Adrenal gland (tissue), 12 donors: Measurements from ENCODE around the gene PARP6. TPM values are rescaled to one million over a fixed set of nuclear protein-coding genes. Genes with fewer than 3 reads are reported as not detected.

Source experiments
- DNase-seq, 7 donors: peaks; one replicate each; pipeline ENCODE4 v3.0.0-alpha.2; 2019 to 2020
- H3K27ac ChIP-seq, 5 donors: fragments of 200-600 bp; sonication (generic) in 4 of 5; 1 replicate in 3 of 5; 2 replicates in 2 of 5; pipeline versions ENCODE4 v1.5.1 to v1.8.0; 2016 to 2020; ENCODE audit warnings: mild to moderate bottlenecking in 1 of 5
- H3K27me3 ChIP-seq: fragments of 200-600 bp; 2 replicates; pipeline ENCODE4 v1.8.0; 2021
- H3K36me3 ChIP-seq, 2 donors: fragments of 200-600 bp; replicated peaks in 1 of 2; 1 replicate in 1 of 2; 2 replicates in 1 of 2; pipeline versions ENCODE4 v1.5.1 to v1.8.0; 2018 to 2022
- H3K4me1 ChIP-seq, 2 donors: fragments of 200-600 bp; replicated peaks in 1 of 2; 1 replicate in 1 of 2; 2 replicates in 1 of 2; pipeline versions ENCODE4 v1.5.1 to v1.8.0; 2018 to 2021
- H3K4me3 ChIP-seq, 4 donors: fragments of 200-600 bp; sonication (generic) in 3 of 4; one replicate each; pipeline ENCODE4 v1.5.1; 2016 to 2018
- H3K9me3 ChIP-seq, 3 donors: fragments of 200-600 bp; sonication (generic) in 1 of 3; replicated peaks in 1 of 3; 1 replicate in 2 of 3; 2 replicates in 1 of 3; pipeline versions ENCODE4 v1.5.1 to v1.8.0; 2016 to 2021
- CTCF ChIP-seq, 6 experiments: fragments of 450-650 bp in 4 of 6; fragments of 200-600 bp in 2 of 6; sonication (generic) in 1 of 6; IDR thresholded peaks; 1 replicate in 5 of 6; 2 replicates in 1 of 6; pipeline versions ENCODE4 v1.5.1 to v1.8.0; 2016 to 2021; ENCODE audit warnings: antibody characterized with exemption in 6 of 6, mild to moderate bottlenecking in 2 of 6, moderate library complexity in 1 of 6
- POLR2A ChIP-seq, 2 donors: fragments of 450-650 bp; IDR thresholded peaks; one replicate each; pipeline ENCODE4 v1.6.1; 2017; ENCODE audit warnings: antibody characterized with exemption in 2 of 2, mild to moderate bottlenecking in 2 of 2, moderate library complexity in 1 of 2
- WGBS, 4 donors: extraction: QIAGEN DNeasy Blood & Tissue Kit in 2 of 4; methylation state at CpG; one replicate each; pipeline versions ENCODE4 v1.1.5 to v1.1.7; 2013 to 2017; 5-methylcytosine and 5-hydroxymethylcytosine counted together
- intact Hi-C, 2 donors: fragments of 100-400 bp; cut with DNase I; formaldehyde crosslinking; loops; one replicate each; pipeline versions ENCODE4 v1.14.1 to v1.15.0; 2022 to 2023
- polyA plus RNA-seq, 3 donors: library from polyadenylated mRNA; stranded (reverse); fragments of 200-250 nt in 2 of 3; fragments of 350-450 nt in 1 of 3; fragmentation: Illumina TruSeq in 1 of 3; extraction: RNeasy Lipid Tissue Mini Kit (QIAGEN cat#74804) in 1 of 3; gene quantifications; one replicate each; pipeline ENCODE4 v1.2.3, GENCODE V29; 2013 to 2014
- total RNA-seq, 9 donors: library from RNA; depleted of rRNA in 4 of 9; stranded (reverse); fragments of >200 nt in 4 of 9; fragments of 120-200 nt in 1 of 9; fragmentation: NEBNext Ultra II Directional in 1 of 9; extraction: Animal tissue kit (Norgen Biotek cat#: 25700) in 1 of 9; gene quantifications; one replicate each; pipeline versions ENCODE4 v1.1.0 to v1.2.4, GENCODE V29; 2013 to 2023
- donor health status: healthy with polysubstance abuse.
- donor health status: Bipolar disorder and iron deficiency.
- donor health status: DM: yes; HTN: yes; CAD: no.
- donor health status: DM: no; HTN: no; CAD: no.
- donor health status: DM: no; HTN: no; CAD: no.
- donor health status: DM: yes; HTN: yes; CAD: no.

The PARP6 gene
- total and polyA plus RNA-seq, 12 donors: 37.4 to 464 (median 72.9) TPM

GRCh38 chr15:72312605-72313447 lies 40.5 kb upstream of the PARP6 start:
- intact Hi-C loops: no loop called here
- DNase-seq: peak; percentile 76 to 92 (median 86)
- H3K4me3 ChIP-seq: no peak overlapping the region
- H3K27ac ChIP-seq: no peak overlapping the region
- 46 to 56% (median 49%) methylated on average over 2 of the region's 2 CpGs for WGBS, 4 donors
- no peaks in the 10 kb centered on the region for H3K9me3 ChIP-seq
- no peaks in the 10 kb centered on the region for H3K36me3 ChIP-seq
- TF ChIP-seq POLR2A (IDR thresholded peaks at IDR 0.05) (no peak), CTCF (IDR thresholded peaks at IDR 0.05) (peak; percentile 65 to 89 (median 84))
- H3K27me3 ChIP-seq: no peaks in the 10 kb centered on the region
- no peaks in the 10 kb centered on the region for H3K4me1 ChIP-seq

GRCh38 chr15:72307026-72307425 lies 34.7 kb upstream of the PARP6 start:
- WGBS, 4 donors: 72 to 89% (median 76%) methylated on average over 3 to 5 of the region's 5 CpGs
- DNase-seq: peak in 1 of 7 donors; percentile 46
- Histone ChIP-seq H3K36me3 (no peaks in the 10 kb centered on the region), H3K27ac (no peak overlapping the region), H3K4me1 (no peaks in the 10 kb centered on the region), H3K9me3 (no peaks in the 10 kb centered on the region), H3K4me3 (no peak overlapping the region), H3K27me3 (no peaks in the 10 kb centered on the region)
- TF ChIP-seq CTCF (IDR thresholded peaks at IDR 0.05) (no peak), POLR2A (IDR thresholded peaks at IDR 0.05) (no peak)
- intact Hi-C loops: no loop called here

GRCh38 chr15:72306211-72306785 lies 33.9 kb upstream of the PARP6 start:
- TF ChIP-seq CTCF (IDR thresholded peaks at IDR 0.05): no peak
- TF ChIP-seq POLR2A (IDR thresholded peaks at IDR 0.05): no peak
- intact Hi-C loops: no loop called here
- Histone ChIP-seq H3K4me1 (no peaks in the 10 kb centered on the region), H3K4me3 (no peak overlapping the region), H3K27me3 (no peaks in the 10 kb centered on the region), H3K36me3 (no peaks in the 10 kb centered on the region), H3K27ac (no peak overlapping the region), H3K9me3 (no peaks in the 10 kb centered on the region)
- peak in 3 of 7 donors; percentile 24 to 62 (median 37) for DNase-seq
- WGBS, 4 donors: 69 to 72% (median 72%) methylated on average over 10 of the region's 10 CpGs

GRCh38 chr15:72304596-72304995 lies 32.2 kb upstream of the PARP6 start:
- Histone ChIP-seq H3K27me3 (no peaks in the 10 kb centered on the region), H3K36me3 (no peaks in the 10 kb centered on the region), H3K9me3 (no peaks in the 10 kb centered on the region), H3K27ac (no peak overlapping the region), H3K4me1 (no peaks in the 10 kb centered on the region), H3K4me3 (no peak overlapping the region)
- TF ChIP-seq POLR2A (IDR thresholded peaks at IDR 0.05) (no peak), CTCF (IDR thresholded peaks at IDR 0.05) (no peak)
- DNase-seq: peak in 1 of 7 donors; percentile 46
- intact Hi-C loops: no loop called here
- WGBS, 4 donors: 85 to 95% (median 91%) methylated on average over 3 to 7 of the region's 7 CpGs
